ENCODE data around the gene P2RY12. TPM values are rescaled to one million over a fixed set of nuclear protein-coding genes. Genes with fewer than 3 reads are reported as not detected.

P2RY12 gene
- total and polyA plus RNA-seq, 2 of the 4 experiments (the other 2 are of a cell fraction), result not detected

DNA sequence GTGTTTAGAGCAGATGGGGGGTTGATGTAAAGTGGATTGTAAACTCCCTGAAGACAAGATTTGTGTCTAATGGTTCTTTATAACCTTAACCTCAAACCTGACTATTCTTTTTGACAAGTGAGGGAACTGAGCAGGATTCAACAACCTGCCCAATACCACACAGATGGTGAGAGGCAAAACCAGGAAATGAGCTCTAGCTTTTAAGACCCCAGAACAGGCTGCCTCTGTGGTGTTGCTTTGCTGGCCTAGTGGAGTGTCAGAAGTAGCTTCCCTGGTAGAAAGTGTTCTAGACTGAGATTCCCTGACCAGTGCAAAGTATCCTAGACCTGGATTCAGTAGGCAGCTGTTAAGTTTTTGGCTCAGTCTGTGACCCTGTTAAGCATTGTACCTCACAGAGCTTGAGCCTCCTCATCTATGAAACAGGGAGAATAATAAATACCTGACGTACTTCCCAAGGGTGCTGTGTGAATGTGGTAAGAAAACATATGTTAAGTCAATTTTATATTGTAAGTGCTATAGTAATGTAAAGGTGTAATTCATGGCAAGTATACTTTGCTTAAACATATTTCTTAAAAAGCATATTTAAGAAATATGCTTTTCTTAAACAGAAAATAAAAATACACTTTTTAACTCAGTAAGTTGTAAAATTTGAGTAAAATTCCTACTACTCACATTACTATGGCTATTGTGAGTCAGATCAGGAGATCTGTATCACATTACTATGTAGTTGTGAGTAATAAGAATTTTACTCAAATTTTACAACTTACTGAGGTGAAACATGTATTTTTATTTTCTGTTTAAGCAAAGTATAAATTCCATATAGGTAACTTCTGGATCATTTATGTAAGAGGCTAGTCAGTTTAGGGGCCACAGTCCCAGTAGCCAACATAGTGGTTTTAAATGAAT is 76.7 kb downstream of the P2RY12 start (continued):
- TF ChIP-seq MXI1 (IDR thresholded peaks at IDR 0.05; ENCODE audit: borderline replicate concordance, low read depth, low read length), result no peak
- no peak for TF ChIP-seq SMC3 (IDR thresholded peaks at IDR 0.05; ENCODE audit: low read depth, low read length)

DNA sequence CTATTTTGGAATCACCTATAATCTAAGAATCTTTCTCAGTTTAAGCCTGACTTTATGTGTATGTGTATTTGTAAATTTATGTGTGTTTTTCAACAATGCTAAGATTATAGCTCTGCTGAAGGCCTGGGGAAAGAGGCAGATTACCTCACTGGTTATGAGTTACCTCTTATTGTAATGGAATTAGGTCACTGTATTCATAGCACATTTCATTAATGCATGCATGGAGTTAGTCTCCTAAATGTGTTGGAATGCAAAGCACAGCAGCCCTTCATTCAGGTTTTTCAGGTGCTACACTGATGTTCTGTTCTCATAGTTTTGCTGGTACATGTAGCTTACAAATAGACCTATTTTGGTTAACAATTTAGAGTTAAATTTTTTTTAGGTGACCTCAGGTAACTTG is 77.4 kb downstream of the P2RY12 start:
- CTCF ChIA-PET, result no interaction called here
- H2AFZ ChIP-seq (replicated peaks; ENCODE audit: low read length, poor library complexity), result no peak overlapping the region

More for the DNA sequence above, 77.4 kb downstream of the P2RY12 start:
- H3K27ac ChIP-seq (ENCODE audit: insufficient read depth, low read length), result no peak overlapping the region
- no peak overlapping the region for H2BK5ac ChIP-seq (ENCODE audit: low read depth, low read length, poor library complexity, severe bottlenecking)
- no peak overlapping the region for H4K91ac ChIP-seq (ENCODE audit: insufficient read depth, low read depth, low read length)
- H2AK9ac ChIP-seq (replicated peaks; ENCODE audit: low read depth, low read length, poor library complexity), result no peak overlapping the region
- H2BK20ac ChIP-seq (ENCODE audit: low read depth, low read length), result no peak overlapping the region
- POLR2A ChIA-PET (ENCODE audit: unreplicated experiment), result interaction anchor here (0.6 kb wide), 1 partner anchor 41 kb away, joined by 3 read pairs; no protein-coding TSS in a partner anchor
- H4K20me1 ChIP-seq (ENCODE audit: insufficient read depth, low read length), result no peaks in the 10 kb centered on the region
- no peak overlapping the region for H3K14ac ChIP-seq (replicated peaks; ENCODE audit: low read depth, low read length)
- no peaks in the 10 kb centered on the region for H3K9me3 ChIP-seq (ENCODE audit: control insufficient read depth, insufficient read depth, low read length)
- no peak overlapping the region for H4K5ac ChIP-seq (ENCODE audit: low read depth, low read length)
- dilution Hi-C loops (cut with HindIII; ENCODE audit: low sequenced_read_pairs, unreplicated experiment) (no loop called here), in situ Hi-C loops (cut with MboI; ENCODE audit: low sequenced_read_pairs) (no loop called here), intact Hi-C loops (cut with micrococcal nuclease) (no loop called here)
- peaks cover 12% of the 10 kb centered on the region for H3K4me1 ChIP-seq (ENCODE audit: control insufficient read depth, insufficient read depth, low read length)
- no peak overlapping the region for H2AK5ac ChIP-seq (ENCODE audit: low read depth, low read length)
- no peak overlapping the region for H3K4me2 ChIP-seq (ENCODE audit: low read depth, low read length)
- TF ChIP-seq RFX5 (IDR thresholded peaks at IDR 0.05; ENCODE audit: low read depth, low read length) (no peak), MAZ (IDR thresholded peaks at IDR 0.05; ENCODE audit: borderline replicate concordance, low read depth, low read length) (no peak), BHLHE40 (IDR thresholded peaks at IDR 0.05; ENCODE audit: low read depth, low read length) (no peak), USF2 (IDR thresholded peaks at IDR 0.05; ENCODE audit: low read depth, low read length) (no peak), NFE2L2 (IDR thresholded peaks at IDR 0.05; ENCODE audit: low read depth, low read length) (no peak)
- H3K4ac ChIP-seq (ENCODE audit: low read depth, low read length), result no peak overlapping the region
- no TSS peak for BruUV-seq (replicated peaks)
- H4K8ac ChIP-seq (ENCODE audit: low read depth in 2 of 2, low read length in 2 of 2), result no peak overlapping the region
- no peak overlapping the region for H3K9ac ChIP-seq (ENCODE audit: low read depth, low read length)
- peaks cover 3% of the 10 kb centered on the region; the same call in 1 of the 2 replicates for H3K9me1 ChIP-seq (ENCODE audit: insufficient read depth, low read length)
- H3K4me3 ChIP-seq (ENCODE audit: insufficient read depth, low read depth, low read length), result no peak overlapping the region
- no peak overlapping the region for H3K56ac ChIP-seq (ENCODE audit: extremely low read depth, insufficient read depth, low read length)
- H3K18ac ChIP-seq (ENCODE audit: low read depth, low read length), result no peak overlapping the region
- ATAC-seq (ENCODE audit: low read depth), result no peak
- H2BK15ac ChIP-seq (ENCODE audit: low read depth, low read length), result no peak overlapping the region; the same call in 2 of the 3 replicates
- DNase-seq, result no peak
- H3K79me1 ChIP-seq (ENCODE audit: low read depth in 1 of 2, low read length in 2 of 2), result no peaks in the 10 kb centered on the region
- no peaks in the 10 kb centered on the region for H3K27me3 ChIP-seq (ENCODE audit: control insufficient read depth, insufficient read depth, low read length)
- H3K36me3 ChIP-seq (ENCODE audit: control insufficient read depth, insufficient read depth, low read length), result no peaks in the 10 kb centered on the region
- H3K23ac ChIP-seq (ENCODE audit: low read depth, low read length), result no peak overlapping the region
- H2BK120ac ChIP-seq (ENCODE audit: low read depth, low read length), result no peak overlapping the region
